GM19099 (cell line): Measurements from ENCODE around the gene SYNPO2L.
"Not testable (repeated sequence)": the region's sequence is repeated elsewhere in the genome, so short reads cannot be mapped to it uniquely, and the experiment has no call there.

ENCODE experiments used
- POLR2A ChIP-seq: IDR thresholded peaks from 3 replicates; pipeline ENCODE4 v1.6.1; 2011; ENCODE audit warnings: low read depth; ENCODE audit not compliant: insufficient read length; ENCODE audit errors: extremely low read depth

Gene SYNPO2L, protein sequence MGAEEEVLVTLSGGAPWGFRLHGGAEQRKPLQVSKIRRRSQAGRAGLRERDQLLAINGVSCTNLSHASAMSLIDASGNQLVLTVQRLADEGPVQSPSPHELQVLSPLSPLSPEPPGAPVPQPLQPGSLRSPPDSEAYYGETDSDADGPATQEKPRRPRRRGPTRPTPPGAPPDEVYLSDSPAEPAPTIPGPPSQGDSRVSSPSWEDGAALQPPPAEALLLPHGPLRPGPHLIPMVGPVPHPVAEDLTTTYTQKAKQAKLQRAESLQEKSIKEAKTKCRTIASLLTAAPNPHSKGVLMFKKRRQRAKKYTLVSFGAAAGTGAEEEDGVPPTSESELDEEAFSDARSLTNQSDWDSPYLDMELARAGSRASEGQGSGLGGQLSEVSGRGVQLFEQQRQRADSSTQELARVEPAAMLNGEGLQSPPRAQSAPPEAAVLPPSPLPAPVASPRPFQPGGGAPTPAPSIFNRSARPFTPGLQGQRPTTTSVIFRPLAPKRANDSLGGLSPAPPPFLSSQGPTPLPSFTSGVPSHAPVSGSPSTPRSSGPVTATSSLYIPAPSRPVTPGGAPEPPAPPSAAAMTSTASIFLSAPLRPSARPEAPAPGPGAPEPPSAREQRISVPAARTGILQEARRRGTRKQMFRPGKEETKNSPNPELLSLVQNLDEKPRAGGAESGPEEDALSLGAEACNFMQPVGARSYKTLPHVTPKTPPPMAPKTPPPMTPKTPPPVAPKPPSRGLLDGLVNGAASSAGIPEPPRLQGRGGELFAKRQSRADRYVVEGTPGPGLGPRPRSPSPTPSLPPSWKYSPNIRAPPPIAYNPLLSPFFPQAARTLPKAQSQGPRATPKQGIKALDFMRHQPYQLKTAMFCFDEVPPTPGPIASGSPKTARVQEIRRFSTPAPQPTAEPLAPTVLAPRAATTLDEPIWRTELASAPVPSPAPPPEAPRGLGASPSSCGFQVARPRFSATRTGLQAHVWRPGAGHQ

DNA sequence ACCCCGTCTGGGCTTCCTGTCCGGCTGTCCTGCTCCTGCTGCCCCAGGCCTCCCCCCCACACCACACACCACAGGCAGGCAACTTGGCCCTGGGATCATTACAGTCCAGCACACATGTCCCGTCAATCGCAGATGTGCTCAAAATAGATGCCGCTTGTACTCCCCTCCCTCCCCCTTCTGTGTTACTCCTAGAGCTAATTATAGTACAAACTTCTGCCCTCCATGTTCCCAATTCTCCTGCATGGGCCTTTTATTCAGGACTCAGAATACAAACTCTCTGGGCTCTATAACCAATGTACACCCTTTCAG lies at the start of gene SYNPO2L:
Gene SYNPO2L, minus strand, starts transcription at position 40 of the 309 bp plus-strand sequence. CDS start 107 bp downstream, outside the sequence.
- TF ChIP-seq POLR2A, result no peak

DNA sequence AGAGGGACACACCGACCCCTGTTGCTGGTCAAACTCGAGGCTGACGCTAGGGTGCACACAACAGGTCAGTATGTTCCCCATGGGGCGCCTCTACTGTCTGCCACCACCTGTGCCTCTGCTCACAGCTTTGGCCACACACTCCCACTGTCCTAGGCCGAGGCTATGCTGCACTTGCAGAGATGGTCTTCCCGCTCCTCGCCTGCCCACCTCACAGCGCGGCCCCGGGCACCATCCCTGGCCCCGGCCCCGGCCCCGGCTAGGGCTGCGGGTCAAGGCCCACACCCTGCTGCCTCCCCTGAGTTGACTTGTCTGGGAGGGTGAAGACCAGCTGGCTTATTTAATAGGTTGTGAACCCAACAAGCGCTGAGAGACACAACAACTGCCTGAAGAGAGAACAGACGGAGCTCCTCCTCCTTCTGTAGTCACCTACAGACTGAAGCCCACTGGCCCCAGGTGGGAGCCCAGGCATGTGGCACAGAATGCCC lies 41.9 kb upstream of the SYNPO2L start, which contains the start of gene AGAP5:
Gene AGAP5, minus strand, starts transcription at position 435 of the 485 bp plus-strand sequence. Its CDS starts 354 bp downstream, at position 81.
- TF ChIP-seq POLR2A, result not testable (repeated sequence)

DNA sequence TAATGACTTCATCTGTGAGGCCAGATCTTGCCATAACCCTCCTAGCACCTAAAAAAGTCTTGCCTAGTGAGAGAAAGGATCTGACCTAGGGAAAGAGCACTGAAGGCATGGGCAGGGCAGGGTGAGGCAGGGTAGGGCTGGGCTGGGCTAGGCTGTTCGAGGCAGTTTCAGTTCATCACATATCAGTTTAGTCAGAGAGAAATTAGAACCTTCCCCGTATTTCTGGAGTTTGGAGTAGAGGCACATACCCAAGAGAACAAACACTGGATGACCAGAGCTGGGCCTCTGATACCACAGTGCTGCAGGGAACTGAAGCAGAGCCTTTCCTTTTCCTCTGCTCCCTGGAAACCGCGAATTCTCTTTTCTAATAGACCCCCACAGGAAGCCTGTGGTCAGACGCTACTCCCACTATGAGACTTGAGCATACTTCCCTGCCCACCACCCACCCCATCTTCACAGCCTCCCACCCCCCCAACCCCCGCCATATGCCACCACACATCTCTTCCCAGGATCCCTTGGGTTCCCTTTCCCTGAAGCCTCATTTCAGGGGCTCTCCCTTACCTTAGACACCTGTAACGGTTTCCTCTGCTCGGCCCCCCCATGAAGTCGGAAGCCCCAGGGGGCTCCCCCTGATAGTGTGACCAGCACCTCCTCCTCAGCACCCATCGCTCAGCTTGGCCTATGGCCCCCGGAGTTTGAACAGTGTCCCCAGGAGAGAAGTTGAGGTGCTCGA lies 406 bp downstream of the SYNPO2L start:
- no peak for TF ChIP-seq POLR2A

DNA sequence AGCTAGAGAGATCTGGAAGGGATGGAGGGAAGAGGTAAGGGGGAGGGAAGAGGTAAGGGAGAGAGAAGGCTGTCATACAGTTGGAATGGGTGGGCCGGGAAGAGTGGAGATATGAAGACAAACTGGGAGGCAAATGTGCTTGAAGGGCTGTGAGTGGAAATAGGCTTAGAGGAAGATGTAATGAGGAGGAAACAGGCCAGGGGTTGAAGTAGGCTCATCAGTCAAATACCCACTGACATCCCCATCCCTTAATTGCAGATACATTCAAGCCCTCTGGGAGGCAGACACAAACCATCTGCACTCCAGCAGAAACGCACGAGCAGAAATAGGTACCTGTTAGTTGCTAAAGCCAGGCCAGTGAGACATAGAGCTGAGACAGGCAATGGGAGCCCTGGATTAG lies 2.1 kb downstream of the SYNPO2L start:
- TF ChIP-seq POLR2A, result no peak

DNA sequence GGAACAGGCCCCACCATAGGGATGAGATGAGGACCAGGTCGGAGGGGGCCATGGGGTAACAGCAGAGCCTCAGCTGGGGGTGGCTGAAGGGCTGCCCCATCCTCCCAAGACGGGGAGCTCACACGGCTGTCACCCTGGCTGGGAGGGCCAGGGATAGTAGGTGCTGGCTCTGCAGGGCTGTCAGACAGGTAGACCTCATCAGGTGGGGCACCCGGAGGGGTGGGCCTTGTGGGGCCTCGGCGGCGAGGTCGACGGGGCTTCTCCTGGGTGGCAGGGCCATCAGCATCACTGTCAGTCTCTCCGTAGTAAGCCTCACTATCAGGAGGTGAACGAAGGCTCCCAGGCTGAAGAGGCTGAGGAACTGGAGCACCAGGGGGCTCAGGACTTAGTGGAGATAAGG lies 2.6 kb downstream of the SYNPO2L start:
- TF ChIP-seq POLR2A, result no peak

DNA sequence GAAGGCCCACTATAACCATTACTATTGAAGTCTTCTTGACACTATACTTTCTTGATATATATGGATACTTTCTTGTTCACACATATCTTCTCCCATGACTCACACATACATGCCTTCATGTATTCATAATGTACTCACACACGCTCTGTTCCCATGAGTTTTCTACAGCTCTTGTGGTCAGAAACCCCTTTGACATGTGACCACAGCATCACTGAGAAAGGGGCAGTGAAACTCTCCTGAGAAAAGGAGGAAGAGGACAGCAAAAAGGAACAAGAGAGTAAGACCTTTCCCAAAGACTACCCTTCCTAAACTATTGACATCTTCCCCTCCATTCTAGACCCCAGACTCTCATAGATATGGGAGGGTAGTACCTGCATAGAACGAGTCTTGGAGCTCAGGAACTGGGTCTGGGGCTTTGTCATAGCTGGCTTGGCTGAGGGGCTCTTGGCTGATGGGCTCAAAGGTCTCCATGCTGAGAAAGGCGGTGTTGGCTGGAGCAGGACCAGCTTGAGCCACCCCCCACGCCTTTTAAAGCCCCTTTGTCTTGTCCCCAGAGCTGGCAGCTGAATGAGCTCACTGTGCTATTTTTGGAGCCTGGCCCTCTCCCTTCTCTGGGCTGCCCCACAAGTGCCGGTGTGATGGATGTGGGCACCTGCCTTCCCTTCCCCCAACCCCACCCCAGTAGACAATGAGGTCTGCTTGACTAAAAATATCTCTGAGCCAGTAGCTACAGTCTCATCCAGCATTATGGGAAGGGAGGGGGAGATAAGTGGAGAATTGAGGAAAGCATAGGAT lies 5.1 kb downstream of the SYNPO2L start:
- no peak for TF ChIP-seq POLR2A

DNA sequence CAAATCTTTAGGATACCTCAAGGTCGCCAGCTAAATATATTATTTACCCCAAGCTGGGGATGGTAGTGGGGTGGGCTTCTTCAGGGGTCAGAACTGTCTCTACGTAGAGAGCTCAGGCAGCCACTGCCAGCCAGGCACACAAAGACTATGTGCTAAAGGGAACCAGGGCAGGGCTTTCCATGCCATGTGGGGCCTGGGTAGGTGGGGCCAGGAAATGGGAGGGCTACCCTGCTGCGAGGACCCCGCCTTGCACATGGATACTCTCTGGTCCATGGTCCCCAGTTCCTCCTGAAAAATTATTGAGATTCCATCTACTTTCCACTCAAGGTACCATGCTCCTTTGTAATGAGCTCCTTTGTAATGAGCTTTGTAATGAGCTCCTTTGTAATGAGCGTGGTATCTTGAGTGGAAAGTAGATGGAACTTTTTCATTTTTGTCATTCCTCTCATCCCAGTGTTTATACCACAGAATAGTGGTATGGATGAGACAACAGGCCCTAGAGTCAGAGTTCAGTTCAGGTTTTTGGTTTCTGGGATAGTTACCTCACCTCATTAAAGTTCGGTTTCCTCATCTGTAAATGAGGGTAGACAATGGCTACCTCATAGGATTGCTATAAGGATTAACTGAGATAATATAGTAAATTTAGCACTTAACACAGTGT lies 5.8 kb downstream of the SYNPO2L start:
- no peak for TF ChIP-seq POLR2A

DNA sequence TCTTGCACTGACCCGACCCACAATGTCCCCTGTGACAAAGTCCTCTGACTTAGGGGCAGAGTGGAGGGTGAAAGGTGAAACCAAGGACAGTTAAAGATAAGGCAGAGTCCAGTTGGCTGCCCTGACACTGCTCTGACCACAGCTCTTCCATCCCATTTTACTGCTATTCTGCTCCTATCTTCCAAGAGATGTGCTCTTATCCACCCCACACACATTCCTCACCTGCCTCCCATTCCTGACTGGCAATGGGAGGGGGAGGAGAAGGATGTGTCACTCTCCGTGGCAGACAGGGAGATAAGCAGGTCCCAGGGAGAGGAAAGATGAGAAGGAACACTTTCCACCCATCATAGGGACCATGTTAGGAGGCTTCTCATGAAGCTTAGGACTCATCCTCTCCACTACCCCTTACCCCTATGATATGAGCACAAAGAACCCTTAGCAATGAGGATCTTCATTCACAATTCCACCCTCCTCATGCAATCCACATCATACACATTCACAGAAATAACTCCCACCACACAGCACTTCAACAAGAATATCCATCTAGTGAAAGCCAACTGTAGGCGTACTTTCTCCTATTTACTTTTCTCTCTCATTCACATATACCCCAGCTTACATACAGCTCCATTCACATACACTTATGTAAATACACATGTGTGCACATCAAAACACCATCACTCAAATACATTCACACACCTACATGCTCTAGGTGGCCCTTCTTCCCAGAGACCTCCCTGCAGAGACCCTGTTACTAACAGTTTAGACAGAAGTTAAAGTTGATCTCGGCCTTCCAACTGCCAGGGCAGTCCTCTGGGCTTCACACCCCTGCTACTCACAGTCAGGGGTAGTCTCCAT lies 6.6 kb downstream of the SYNPO2L start:
- TF ChIP-seq POLR2A, result no peak

DNA sequence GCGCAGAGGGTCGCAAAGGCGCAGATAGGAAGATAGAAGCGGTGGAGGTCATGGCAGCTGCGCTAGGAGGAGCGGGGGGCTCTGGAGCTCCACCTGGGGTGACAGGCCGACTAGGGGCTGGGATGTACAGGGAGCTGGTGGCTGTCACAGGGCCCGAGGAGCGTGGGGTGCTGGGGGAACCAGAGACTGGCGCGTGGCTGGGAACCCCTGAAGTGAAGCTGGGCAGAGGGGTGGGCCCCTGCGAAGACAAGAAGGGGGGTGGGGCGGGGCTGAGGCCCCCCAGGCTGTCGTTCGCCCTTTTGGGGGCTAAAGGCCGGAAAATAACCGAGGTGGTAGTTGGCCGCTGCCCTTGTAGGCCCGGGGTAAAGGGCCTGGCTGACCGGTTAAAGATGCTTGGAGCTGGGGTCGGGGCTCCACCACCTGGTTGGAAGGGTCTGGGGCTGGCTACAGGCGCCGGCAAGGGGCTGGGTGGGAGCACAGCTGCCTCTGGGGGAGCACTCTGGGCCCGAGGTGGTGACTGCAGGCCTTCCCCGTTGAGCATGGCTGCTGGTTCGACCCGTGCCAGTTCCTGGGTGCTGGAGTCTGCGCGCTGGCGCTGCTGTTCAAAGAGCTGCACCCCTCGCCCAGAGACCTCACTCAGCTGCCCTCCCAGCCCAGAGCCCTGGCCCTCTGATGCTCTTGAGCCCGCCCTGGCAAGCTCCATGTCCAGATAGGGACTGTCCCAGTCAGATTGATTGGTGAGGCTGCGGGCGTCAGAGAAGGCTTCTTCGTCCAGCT lies 7.8 kb downstream of the SYNPO2L start:
- no peak for TF ChIP-seq POLR2A

DNA sequence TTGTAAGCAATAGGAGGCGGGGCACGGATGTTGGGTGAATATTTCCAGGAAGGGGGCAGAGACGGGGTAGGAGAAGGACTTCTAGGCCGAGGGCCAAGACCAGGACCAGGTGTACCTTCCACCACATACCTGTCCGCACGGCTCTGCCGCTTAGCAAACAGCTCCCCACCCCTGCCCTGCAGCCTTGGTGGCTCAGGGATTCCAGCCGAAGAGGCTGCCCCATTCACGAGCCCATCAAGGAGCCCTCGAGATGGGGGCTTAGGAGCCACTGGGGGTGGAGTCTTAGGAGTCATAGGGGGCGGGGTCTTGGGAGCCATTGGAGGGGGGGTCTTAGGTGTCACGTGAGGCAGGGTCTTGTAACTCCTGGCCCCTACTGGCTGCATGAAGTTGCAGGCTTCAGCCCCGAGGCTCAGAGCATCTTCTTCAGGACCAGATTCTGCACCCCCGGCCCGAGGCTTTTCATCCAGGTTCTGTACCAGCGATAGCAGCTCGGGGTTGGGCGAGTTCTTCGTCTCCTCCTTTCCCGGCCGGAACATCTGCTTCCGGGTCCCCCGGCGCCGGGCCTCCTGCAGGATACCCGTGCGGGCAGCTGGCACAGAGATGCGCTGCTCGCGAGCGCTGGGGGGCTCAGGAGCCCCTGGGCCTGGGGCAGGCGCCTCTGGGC lies 8.5 kb downstream of the SYNPO2L start:
- no peak for TF ChIP-seq POLR2A

DNA sequence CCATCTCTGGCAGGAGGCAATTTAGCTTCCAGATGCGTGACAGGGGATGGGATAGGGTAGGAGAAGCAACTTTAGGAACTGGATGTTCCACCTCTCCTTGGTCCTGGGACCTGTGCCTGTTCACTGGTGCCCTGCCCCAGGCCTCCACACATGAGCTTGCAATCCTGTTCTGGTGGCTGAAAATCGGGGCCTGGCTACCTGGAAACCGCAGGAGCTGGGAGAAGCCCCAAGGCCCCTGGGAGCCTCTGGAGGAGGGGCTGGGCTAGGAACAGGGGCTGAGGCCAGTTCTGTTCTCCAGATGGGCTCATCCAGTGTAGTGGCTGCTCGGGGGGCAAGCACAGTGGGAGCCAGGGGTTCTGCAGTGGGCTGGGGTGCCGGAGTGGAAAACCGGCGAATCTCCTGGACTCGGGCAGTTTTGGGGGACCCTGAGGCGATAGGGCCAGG lies 9.2 kb downstream of the SYNPO2L start:
- no peak for TF ChIP-seq POLR2A
